Mucosa of descending colon (tissue), 3 donors: ENCODE results near the gene PDIK1L. TPM values are rescaled to one million over a fixed set of nuclear protein-coding genes. Genes with fewer than 3 reads are reported as not detected.

Experiments used
- ATAC-seq: fragments of 200-7000 bp; cut with Tn5 transposase; one replicate; pipeline ENCODE4 v1.9.1; 2020; ENCODE audit warnings: mild to moderate bottlenecking, moderate library complexity
- DNase-seq, 3 donors: peaks; one replicate each; pipeline ENCODE4 v3.0.0-alpha.2; 2020
- H3K36me3 ChIP-seq: fragments of 200-600 bp; one replicate; pipeline ENCODE4 v1.8.0; 2021; ENCODE audit warnings: low read depth, mild to moderate bottlenecking
- H3K4me1 ChIP-seq: fragments of 200-600 bp; one replicate; pipeline ENCODE4 v1.8.0; 2021; ENCODE audit warnings: low read depth, mild to moderate bottlenecking
- H3K4me3 ChIP-seq: fragments of 200-600 bp; one replicate; pipeline ENCODE4 v1.8.0; 2021; ENCODE audit warnings: mild to moderate bottlenecking
- H3K9me3 ChIP-seq: fragments of 200-600 bp; one replicate; pipeline ENCODE4 v1.8.0; 2021; ENCODE audit warnings: mild to moderate bottlenecking
- CTCF ChIP-seq: fragments of 200-600 bp; IDR thresholded peaks from one replicate; pipeline ENCODE4 v1.8.0; 2022; ENCODE audit warnings: antibody characterized with exemption, mild to moderate bottlenecking
- intact Hi-C, 2 donors: fragments of 100-400 bp; cut with DNase I in 1 of 2; cut with micrococcal nuclease in 1 of 2; formaldehyde crosslinking; loops; one replicate each; pipeline versions ENCODE4 v1.11.0 to v1.11.1; 2022; cut with DNase I, micrococcal nuclease
- total RNA-seq, 3 donors: library from RNA; stranded (reverse); fragmentation: NEBNext Ultra II Directional in 2 of 3; extraction: Animal tissue kit (Norgen Biotek cat#: 25700) in 2 of 3; gene quantifications; one replicate each; pipeline versions ENCODE4 v1.2.1 to v1.2.4, GENCODE V29; 2021 to 2023
- donor health status: DM: no; HTN: no; CAD: no; lungs with moderate emphysema.
- donor health status: DM: no; HTN: no; CAD: no.
- donor health status: DM: no; HTN: yes; CAD: no.

The PDIK1L gene
- total RNA-seq, 3 donors from 2014 or later = 12.9 to 17.0 (median 15.0) TPM

GRCh38 chr1:26125382-26125781, 13.8 kb downstream of the PDIK1L start:
- Histone ChIP-seq H3K4me3 (no peak overlapping the region), H3K4me1 (peaks cover 10% of the 10 kb centered on the region), H3K9me3 (no peaks in the 10 kb centered on the region), H3K36me3 (no peaks in the 10 kb centered on the region)
- DNase-seq (no peak), ATAC-seq (no peak)
- TF ChIP-seq CTCF = no peak
- intact Hi-C loops = no loop called here

- no peak for DNase-seq
- Histone ChIP-seq H3K36me3 (no peaks in the 10 kb centered on the region), H3K4me1 (peaks cover 10% of the 10 kb centered on the region), H3K4me3 (no peak overlapping the region), H3K9me3 (no peaks in the 10 kb centered on the region)
- intact Hi-C loops = no loop called here
- no peak for TF ChIP-seq CTCF
- ATAC-seq = no peak
These were observed 14.3 kb downstream of the PDIK1L start for GRCh38 chr1:26125946-26126320.

- H3K36me3 ChIP-seq = no peaks in the 10 kb centered on the region
- ATAC-seq (peak; percentile 93), DNase-seq (peak in 2 of 3 donors; percentile 48 to 74)
- H3K9me3 ChIP-seq = no peaks in the 10 kb centered on the region
- H3K4me1 ChIP-seq = peaks cover 10% of the 10 kb centered on the region
- intact Hi-C loops = no loop called here
- TF ChIP-seq CTCF = no peak
- H3K4me3 ChIP-seq = peak overlapping the region; percentile 23
These were observed 14.9 kb downstream of the PDIK1L start for GRCh38 chr1:26126321-26127084.

- no peaks in the 10 kb centered on the region for H3K36me3 ChIP-seq
- H3K4me3 ChIP-seq = peak overlapping the region; percentile 23
- intact Hi-C loops = no loop called here
- peak; percentile 46 for ATAC-seq
- no peaks in the 10 kb centered on the region for H3K9me3 ChIP-seq
- peak in 1 of 3 donors; percentile 67 for DNase-seq
- no peak for TF ChIP-seq CTCF
- H3K4me1 ChIP-seq = peaks cover 10% of the 10 kb centered on the region
These were observed 15.9 kb downstream of the PDIK1L start for GRCh38 chr1:26127235-26128163.

GRCh38 chr1:26129778-26130177, 18.2 kb downstream of the PDIK1L start:
- Histone ChIP-seq H3K4me3 (no peak overlapping the region), H3K9me3 (no peaks in the 10 kb centered on the region), H3K4me1 (peaks cover 2% of the 10 kb centered on the region), H3K36me3 (no peaks in the 10 kb centered on the region)
- no peak for DNase-seq
- intact Hi-C loops = no loop called here
- TF ChIP-seq CTCF = no peak
- ATAC-seq = no peak
